GM12878 (cell line): ENCODE results near the gene CTPS1.

Experiments
- FOXM1 ChIP-seq: IDR thresholded peaks from 2 replicates; pipeline ENCODE4 v1.6.1; 2012; ENCODE audit warnings: low read depth, mild to moderate bottlenecking, inconsistent platforms, low read length, moderate library complexity
- MXI1 ChIP-seq: fragments of 150-350 bp; IDR thresholded peaks from 2 replicates; pipeline ENCODE4 v1.6.1; 2011; ENCODE audit warnings: low read depth, mild to moderate bottlenecking, inconsistent platforms, low read length, improper control_type of control experiment
- NFYB ChIP-seq: IDR thresholded peaks from 2 replicates; pipeline ENCODE4 v1.6.1; 2011; ENCODE audit warnings: low read depth, mild to moderate bottlenecking, low read length, improper control_type of control experiment, moderate library complexity; ENCODE audit not compliant: insufficient read depth
- POLR2A ChIP-seq: IDR thresholded peaks from 2 replicates; pipeline ENCODE4 v1.6.1; 2011; ENCODE audit warnings: low read depth, mild to moderate bottlenecking, low read length
- TF ChIP-seq, protein P1 (sequence below), 3 experiments: IDR thresholded peaks in 2 of 3; conservative IDR thresholded peaks in 1 of 3; 2 replicates each; pipeline ENCODE4 v1.5.1; 2011; ENCODE audit warnings: low read depth in 3 of 3, low read length in 3 of 3, mild to moderate bottlenecking in 3 of 3, control low read depth in 2 of 3, moderate library complexity in 2 of 3, inconsistent platforms in 1 of 3, mixed read lengths in 1 of 3; ENCODE audit not compliant: control insufficient read depth in 2 of 3, insufficient read depth in 1 of 3; ENCODE audit errors: extremely low read depth in 1 of 3

DNA sequence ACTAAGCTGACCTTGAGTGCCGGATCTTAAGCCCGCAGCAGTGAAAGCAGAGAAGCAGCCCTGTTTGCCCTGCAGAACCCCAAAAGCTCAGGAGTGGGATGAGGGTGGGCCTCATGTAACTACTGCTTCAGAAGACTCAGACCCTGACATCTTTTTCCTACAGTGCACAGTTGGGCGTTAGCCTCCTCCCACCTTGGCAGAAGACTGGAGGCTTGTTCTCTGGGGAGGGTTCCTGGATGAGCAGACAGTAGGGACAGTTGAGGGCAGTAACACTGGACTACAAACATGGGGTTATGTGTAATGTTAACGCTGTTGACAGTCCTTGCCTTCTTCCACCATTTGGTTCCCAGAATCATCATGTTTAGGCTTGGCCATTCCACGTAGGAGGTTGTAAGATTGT lies 9.6 kb downstream of the CTPS1 start:
- TF ChIP-seq, protein P1, sequence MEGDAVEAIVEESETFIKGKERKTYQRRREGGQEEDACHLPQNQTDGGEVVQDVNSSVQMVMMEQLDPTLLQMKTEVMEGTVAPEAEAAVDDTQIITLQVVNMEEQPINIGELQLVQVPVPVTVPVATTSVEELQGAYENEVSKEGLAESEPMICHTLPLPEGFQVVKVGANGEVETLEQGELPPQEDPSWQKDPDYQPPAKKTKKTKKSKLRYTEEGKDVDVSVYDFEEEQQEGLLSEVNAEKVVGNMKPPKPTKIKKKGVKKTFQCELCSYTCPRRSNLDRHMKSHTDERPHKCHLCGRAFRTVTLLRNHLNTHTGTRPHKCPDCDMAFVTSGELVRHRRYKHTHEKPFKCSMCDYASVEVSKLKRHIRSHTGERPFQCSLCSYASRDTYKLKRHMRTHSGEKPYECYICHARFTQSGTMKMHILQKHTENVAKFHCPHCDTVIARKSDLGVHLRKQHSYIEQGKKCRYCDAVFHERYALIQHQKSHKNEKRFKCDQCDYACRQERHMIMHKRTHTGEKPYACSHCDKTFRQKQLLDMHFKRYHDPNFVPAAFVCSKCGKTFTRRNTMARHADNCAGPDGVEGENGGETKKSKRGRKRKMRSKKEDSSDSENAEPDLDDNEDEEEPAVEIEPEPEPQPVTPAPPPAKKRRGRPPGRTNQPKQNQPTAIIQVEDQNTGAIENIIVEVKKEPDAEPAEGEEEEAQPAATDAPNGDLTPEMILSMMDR (IDR thresholded peaks at IDR 0.05 in 2 of 3, conservative IDR thresholded peaks at IDR 0.05 in 1 of 3; ENCODE audit: control insufficient read depth in 2 of 3, extremely low read depth in 1 of 3, insufficient read depth in 1 of 3, low read depth in 3 of 3, low read length in 3 of 3): no peak
- TF ChIP-seq NFYB (no peak), POLR2A (no peak), FOXM1 (no peak), MXI1 (no peak)
